NCI-H345 treated with DMSO at 0.1 percent for 48 hours (cell line): ENCODE data around the gene PXT1.
"Not testable (repeated sequence)": the region's sequence is repeated elsewhere in the genome, so short reads cannot be mapped to it uniquely, and the experiment has no call there.

Experiments
- DNase-seq: peaks from one replicate; lab custom pipeline; 2025; ENCODE audit not compliant: unreplicated experiment; lab: John Stamatoyannopoulos, UW

Gene PXT1

GRCh38 chr6:36444470-36444869 is 1.8 kb upstream of the PXT1 start:
- DNase-seq: no peak

GRCh38 chr6:36443471-36444428 is 1.1 kb upstream of the PXT1 start:
- peak; percentile 50 for DNase-seq

DNA sequence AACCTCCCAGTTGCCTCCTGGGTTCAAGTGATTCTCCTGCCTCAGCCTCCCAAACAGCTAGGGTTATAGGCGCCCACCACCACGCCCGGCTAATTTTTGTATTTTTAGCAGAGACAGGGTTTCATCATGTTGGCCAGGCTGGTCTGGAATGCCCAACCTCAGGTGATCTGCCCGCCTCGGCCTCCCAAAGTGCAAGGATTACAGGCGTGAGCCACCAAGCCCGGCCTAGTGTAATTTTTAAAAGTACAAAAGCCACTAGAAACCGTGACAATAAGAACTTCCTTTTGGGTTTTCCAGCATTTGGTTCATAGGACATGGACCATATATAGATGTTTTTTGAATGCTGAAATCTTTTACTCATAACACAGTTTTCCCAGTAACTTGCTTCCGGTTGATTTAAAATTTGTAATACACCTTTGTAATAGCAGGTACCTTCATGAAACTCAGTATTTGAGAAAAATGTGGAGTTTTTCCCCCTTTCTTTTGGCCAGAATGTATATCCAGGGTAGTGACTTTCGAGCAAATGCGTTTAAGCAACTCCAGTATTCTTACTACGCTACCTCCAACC is 467 bp downstream of the PXT1 start:
- no peak for DNase-seq

- peak; percentile 89 for DNase-seq
Observed at GRCh38 chr6:36441307-36441894, 1.3 kb downstream of the PXT1 start.

DNA sequence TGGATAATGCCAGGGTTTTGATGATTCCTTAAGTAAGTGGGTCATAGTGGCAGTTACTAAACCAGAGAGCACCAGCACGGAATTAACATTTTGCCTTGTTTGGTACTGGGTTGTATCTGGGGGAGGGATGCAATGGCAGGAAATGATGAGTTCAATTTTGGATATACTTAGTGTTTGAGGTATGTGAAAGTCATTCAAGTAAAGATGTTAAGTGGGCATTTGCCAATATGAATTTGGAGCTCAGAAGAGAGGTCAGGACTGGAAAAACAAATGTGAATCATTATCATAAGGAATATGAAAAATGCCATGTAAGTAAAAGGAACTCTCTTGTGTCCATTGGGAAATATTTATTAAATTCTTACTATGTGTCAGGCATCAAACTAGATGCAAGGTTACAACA is 6.2 kb downstream of the PXT1 start:
- DNase-seq: no peak

DNA sequence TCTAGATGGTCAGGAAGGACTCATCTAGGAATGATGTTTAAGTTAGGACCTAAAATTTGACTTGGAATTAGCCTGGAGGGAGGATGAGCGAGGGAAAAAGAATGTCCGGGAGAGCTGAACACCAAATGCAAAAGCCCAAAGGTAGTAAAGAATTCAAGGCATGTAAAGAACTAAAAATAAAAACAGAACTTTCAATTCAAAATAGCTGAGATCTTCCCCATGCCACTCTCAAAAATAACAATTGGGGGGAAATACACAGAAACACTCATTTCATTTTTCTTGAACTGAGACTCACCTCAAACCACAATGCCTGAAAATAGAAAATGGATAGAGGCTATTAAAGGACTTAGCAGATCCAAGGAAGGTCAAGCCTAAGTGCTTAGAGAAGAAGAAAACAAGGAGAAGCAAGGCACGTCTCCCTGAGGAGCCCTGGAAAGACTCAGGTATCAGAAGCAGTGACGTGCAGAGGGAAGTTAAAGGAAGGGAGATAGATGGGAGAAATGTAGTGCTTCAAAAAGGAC is 10.4 kb downstream of the PXT1 start:
- DNase-seq: no peak

DNA sequence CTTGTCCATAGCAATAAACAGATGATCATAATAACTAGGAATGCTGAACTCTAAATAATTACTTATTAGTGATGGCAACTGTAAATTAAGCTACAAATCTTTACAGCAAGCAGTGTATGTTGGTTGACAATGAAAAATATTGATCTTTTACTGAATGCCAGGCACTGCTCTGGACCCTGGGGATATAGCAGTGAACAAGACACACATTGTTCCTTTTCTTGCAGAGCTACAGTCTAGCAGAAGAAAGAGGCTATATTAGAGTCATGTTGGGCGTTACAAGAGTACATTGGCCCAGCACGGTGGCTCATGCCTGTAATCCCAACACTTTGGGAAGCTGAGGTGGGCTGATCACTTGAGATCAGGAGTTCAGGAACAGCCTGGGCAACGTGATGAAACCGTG is 11.5 kb downstream of the PXT1 start:
- DNase-seq: no peak

GRCh38 chr6:36430351-36430750 is 12.3 kb downstream of the PXT1 start:
- no peak for DNase-seq

GRCh38 chr6:36428911-36429310 is 13.7 kb downstream of the PXT1 start:
- DNase-seq: no peak

GRCh38 chr6:36426622-36427021 is 16.0 kb downstream of the PXT1 start:
- no peak for DNase-seq

DNA sequence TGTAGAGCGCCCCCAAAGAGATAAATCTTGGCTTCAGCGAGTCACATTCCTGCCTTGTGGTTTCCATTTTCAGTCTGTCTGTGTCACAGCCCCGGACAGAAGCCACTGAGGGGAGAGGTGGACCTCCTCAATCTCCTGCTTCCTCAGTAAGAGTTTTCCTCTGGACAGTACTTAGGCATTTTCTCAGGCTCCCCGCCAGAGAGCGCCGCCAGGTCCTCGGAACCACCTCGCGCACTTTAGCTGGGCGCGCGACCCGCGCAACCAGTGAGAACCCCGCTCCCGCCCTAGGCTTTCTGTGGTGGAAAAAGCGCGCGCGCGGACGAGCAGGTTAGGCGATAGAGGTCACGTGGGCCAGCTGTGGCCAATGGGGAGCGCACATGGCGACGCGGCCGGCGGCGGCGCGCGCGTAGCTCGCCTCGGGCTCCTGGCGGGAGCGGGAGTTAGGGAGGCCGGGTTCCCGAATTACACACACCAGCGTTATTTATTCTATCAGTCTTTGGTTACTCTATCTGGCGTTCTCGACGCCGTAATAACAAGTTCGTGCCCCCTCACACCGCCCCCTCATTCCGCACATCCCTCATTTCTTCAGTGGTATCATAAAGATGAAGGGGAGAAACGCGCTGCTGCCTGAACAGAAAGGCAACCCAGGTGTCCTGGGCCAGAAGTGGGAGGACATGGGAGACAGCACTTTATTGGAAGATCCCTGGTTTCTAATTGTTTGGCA is 19.4 kb downstream of the PXT1 start:
- DNase-seq: peak; percentile 98

DNA sequence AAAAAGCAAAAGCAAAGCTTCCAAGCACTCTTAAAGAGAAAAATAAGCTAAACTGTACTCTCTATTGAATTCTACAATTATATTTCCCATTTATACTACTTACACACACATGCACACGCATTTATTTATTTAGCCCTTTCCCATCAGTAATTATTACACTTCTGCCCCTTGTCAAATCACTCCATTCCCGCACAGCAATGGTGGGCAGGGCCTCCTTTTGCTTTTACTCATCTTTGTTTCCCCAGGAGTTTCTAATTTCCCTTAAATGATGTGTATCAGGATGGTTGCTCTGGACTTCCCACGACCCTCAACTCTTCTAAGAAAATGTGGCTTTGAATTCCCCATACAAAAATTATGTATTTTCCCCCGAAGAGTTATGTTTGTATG is 19.9 kb downstream of the PXT1 start:
- DNase-seq: no peak

GRCh38 chr6:36419310-36419709 is 23.3 kb downstream of the PXT1 start:
- DNase-seq: no peak

DNA sequence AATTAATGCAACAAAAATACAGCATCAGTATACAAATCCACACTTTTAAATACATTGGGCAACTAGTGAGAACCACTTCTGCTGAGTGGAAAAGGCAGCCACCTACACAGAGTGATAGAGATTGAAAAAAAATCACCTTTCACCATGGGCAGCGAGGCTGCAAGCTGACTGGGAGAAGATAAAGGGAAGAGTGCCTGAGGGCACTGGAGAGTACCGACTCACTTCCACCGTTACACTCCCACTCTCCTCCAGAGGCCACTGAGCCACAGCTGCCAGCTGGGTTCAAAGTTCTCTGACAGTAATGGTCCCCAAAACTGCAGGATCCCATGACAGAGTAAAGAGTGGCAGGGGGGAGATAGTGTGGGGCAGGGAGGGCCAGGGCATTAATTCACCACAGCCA is 24.1 kb downstream of the PXT1 start:
- no peak for DNase-seq

DNA sequence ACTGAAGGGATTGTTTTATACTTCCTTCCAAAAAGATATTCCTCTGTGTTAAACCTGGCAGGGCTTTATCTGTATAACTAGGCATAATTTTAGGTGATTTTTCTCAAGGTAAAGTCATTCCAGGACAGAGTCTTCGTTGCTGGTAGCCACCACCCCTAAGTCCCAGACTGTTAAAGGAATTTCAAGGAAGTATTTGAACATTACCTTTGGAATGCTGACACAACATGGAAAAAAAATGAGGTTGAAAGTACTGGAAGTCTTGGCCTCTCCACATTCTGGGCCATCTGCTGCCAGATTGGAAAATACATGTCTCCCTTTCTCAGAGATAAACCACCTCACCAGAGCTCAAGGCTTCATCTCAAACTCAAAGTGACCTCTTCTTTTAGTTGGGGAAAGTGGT is 28.2 kb downstream of the PXT1 start:
- DNase-seq: no peak

DNA sequence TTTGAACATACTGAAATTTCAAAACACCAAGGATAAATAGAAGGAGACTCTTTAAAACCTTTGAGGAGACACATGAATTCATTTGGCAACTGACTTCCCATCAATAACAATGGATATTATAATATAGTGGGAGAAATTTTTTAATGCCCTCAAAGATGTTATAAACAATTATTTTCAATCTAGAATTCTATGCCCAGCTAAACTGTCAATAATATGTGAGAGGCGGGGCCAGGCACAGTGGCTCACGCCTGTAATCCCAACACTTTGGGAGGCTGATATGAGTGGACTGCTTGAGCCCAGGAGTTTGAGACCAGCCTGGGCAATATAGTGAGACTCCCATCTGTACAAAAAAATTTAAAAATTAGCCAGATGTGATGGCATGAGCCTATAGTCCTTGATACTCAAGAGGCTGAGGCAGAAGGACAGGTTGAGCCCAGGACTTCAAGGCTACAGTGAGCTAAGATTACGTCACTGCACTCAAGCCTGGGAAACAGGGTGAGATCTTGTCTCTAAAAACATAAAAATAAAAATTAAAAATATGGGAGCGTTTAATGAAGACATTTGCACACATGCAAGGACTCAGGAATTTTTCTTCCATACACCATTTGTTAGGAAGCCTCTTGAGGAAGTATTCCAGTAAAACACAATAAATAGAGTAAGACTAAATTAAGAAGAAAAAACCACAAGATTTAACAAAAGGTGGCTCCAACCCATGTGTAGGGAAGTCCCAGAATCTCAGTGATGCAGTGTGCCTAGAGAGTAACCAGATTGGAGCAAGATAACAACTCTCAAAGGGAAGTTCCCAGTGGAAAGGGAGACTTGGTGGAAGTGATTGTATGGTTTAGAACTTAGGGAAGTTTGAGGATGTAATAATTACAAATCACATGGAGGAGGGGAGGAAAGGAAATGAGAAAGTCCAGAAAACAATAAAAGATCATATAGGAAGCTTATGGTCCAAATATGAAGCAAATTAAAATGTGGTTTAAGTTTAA is 28.9 kb downstream of the PXT1 start:
- no peak for DNase-seq

DNA sequence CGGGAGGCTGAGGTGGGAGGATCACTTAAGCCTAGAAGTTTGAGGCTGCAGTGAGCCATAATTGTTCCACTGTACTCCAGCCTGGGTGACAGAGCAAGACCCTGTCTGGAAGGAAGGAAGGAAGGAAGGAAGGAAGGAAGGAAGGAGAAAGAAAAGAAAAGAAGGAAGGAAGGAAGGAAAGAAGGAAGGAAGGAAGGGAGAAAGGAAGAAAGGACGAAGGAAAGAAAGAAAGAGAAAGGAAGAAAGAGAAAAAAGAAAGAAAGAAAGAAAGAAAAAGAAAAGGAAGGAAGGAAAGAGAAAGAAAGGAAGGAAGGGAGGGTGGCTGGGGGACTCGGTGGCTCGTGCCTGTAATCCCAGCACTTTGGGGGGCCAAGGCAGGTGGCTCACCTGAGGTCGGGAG is 32.9 kb downstream of the PXT1 start:
- DNase-seq: not testable (repeated sequence)

DNA sequence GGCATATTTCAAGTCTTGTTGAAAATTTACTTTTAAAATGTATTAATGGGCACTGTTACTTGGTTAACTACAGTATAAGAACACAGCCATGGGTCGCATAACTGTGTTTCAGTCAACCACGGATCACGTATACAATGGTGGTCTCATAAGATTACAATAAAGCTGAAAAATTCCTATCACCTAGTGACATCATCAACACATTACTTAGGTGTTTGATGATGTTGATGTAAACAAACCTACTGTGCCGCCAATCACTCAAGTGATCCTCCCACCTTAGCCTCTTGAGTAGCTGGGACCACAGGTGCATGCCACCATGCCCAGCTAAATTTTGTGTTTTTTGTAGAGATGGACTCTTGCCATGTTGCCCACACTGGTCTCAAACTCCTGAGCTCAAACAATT is 38.5 kb downstream of the PXT1 start:
- no peak for DNase-seq

- no peak for DNase-seq
Observed at GRCh38 chr6:36402481-36402880, 40.2 kb downstream of the PXT1 start.

DNA sequence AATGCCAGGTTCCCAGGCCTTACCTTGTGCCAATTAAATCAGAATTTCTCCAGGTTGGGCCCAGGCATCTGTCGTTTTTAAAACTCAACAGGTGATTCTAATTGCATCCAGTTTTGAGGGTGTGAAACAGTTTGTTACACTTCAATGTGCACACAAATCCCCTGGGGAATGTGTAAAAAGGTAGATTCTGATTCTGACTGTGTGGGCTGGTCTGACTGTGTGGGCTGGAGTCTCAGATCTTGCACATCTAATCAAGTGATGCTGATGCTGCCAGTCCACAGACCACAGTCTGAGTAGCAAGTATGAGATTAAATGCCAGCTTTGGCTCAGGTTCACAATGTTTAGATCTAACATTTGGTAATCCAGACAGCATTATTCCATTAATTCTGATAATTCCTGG is 42.7 kb downstream of the PXT1 start:
- no peak for DNase-seq
